GM20000 (cell line): ENCODE data around the gene TK1.

Source experiments
- DNase-seq: peaks from one replicate; pipeline ENCODE4 v3.0.0; 2012; ENCODE audit warnings: low spot score
- TF ChIP-seq, protein P1 (sequence below): IDR thresholded peaks from 2 replicates; pipeline ENCODE4 v1.5.1; 2012; ENCODE audit warnings: mild to moderate bottlenecking, control low read depth; ENCODE audit errors: extremely low read depth, missing control alignments

The TK1 gene

DNA sequence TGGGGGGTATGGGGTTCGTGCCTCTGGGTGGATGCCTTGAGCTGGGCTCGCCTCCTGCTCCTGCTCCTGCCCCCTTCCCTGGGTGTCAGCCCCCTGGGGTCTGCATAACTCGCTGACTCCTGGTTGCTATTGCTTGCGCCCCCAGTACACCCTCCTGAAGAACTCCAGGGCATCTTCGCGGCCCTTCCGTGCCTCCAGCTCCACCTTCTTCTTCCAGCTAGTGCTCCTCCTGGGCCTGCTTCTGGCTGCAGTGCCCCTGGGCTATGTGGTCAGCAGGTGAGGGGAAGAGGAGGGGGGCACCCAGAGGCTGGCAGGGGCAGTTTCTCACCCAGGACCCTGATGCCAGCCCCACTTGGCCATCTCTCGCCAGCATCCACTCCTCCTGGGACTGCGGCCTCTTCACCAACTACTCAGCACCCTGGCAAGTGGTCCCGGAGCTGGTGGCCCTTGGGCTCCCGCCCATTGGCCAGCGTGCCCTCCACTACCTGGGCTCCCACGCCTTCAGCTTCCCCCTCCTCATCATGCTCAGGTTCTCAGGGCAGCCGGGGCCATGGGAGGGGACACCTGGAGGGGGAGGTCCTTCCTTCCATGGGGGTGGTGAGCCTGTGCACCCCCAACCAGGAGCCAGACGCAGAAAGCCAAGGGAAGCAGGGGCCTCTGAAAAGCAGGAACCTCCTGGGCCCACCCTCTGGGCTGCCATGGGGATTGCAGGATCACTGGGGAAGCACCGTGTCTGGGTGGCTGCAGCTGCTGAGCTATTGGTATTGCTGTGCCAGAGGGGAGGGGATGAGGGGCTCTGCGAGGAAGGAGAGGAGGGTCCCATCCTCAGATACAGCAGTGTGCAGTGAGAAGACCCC is 48.4 kb downstream of the TK1 start:
- no peak for DNase-seq
- TF ChIP-seq, protein P1, sequence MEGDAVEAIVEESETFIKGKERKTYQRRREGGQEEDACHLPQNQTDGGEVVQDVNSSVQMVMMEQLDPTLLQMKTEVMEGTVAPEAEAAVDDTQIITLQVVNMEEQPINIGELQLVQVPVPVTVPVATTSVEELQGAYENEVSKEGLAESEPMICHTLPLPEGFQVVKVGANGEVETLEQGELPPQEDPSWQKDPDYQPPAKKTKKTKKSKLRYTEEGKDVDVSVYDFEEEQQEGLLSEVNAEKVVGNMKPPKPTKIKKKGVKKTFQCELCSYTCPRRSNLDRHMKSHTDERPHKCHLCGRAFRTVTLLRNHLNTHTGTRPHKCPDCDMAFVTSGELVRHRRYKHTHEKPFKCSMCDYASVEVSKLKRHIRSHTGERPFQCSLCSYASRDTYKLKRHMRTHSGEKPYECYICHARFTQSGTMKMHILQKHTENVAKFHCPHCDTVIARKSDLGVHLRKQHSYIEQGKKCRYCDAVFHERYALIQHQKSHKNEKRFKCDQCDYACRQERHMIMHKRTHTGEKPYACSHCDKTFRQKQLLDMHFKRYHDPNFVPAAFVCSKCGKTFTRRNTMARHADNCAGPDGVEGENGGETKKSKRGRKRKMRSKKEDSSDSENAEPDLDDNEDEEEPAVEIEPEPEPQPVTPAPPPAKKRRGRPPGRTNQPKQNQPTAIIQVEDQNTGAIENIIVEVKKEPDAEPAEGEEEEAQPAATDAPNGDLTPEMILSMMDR = no peak

GRCh38 chr17:78137392-78138203 is 49.3 kb downstream of the TK1 start:
- TF ChIP-seq, protein P1 = peak; percentile 47
- DNase-seq = peak; percentile 37

DNA sequence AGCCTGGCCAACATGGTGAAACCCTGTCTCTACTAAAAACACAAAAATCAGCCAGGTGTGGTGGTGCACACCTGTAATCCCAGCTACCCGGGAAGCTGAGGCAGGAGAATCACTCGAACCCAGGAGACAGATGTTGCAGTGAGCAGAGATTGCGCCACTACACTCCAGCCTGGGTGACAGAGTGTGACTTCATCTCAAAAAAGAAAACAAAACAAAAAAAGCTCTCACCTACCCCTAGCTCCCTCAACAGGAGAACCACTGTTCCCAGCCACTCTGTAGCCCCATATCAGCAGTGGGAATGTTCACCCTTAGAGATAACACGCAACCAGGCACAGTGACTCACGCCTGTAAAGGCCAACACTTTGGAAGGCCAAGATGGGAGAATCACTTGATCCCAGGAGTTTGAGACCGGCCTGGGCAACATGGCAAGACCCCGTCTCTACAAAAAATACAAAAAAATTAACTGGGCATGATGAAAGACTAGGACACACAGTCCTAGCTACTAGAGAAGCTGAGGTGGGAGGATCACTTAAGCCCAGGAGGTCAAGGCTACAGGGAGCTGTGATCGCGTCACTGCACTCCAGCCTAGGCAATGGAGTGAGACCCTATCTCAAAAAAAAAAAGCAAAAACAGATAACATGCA is 50.9 kb downstream of the TK1 start:
- DNase-seq = no peak
- TF ChIP-seq, protein P1 = no peak

DNA sequence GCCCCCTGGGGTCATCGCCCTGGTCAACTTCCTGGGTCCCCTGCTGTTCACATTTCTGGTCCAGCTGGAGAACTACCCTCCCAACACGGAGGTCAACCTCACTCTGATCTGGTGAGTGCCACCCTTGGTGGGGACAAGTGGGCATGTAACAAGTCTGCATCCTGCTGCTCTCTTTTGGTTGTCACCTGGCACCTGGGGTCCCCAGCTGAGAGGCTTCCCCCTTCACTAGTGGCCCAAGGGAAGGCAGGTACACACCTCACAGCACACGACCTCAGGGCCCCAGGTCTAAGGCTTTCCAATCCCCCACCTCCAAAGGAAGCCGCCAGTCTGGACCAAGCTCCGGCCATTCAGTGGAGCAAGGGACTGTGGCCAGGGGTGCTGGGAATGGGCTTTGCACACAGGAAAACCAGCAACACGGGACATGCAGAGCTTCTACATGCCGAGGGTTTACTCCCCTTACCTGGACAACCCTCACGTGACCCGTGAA is 51.9 kb downstream of the TK1 start:
- no peak for DNase-seq
- TF ChIP-seq, protein P1 = no peak

DNA sequence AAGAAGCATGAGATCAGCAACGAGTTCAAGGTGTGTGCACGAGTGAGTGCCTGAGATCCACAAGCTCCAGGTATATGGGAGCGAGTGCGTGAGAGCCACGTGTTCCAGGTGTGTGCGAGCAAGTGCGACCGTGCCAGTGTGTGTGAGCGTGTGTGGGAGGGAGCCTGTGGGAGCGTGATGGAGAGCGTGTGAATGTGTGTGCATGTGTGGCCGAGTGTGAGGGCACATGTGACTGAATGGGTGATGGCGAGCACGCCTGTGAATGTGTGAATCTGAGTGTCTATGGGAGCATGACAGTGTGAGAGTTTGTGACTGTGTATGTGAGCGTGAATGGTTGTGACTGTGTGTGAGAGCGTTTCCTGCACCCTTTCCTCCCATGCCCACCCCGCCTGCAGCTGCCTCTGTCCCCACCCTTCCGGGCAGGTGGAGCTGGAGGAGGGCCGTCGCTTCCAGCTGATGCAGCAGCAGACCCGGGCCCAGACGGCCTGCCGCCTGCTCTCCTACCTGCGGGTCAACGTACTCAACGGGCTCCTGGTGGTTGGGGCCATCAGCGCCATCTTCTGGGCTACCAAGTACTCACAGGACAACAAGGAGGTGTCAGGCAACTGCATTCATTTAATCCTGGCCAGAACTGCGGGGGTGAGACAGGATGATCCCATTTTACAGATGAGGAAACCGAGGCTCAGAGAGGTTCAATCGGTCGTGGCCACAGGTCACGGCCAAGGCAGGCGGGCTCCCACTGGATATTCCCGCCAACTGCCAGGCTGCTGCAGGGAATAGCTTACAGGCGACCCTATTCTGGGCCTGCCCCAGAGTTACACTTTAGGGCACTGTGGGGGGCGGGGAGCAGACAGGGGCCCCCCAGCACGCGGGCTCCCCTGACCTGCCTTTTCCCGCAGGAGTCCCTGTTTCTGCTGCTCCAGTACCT is 52.6 kb downstream of the TK1 start:
- peak; percentile 74 for DNase-seq
- TF ChIP-seq, protein P1 = peak; percentile 70

DNA sequence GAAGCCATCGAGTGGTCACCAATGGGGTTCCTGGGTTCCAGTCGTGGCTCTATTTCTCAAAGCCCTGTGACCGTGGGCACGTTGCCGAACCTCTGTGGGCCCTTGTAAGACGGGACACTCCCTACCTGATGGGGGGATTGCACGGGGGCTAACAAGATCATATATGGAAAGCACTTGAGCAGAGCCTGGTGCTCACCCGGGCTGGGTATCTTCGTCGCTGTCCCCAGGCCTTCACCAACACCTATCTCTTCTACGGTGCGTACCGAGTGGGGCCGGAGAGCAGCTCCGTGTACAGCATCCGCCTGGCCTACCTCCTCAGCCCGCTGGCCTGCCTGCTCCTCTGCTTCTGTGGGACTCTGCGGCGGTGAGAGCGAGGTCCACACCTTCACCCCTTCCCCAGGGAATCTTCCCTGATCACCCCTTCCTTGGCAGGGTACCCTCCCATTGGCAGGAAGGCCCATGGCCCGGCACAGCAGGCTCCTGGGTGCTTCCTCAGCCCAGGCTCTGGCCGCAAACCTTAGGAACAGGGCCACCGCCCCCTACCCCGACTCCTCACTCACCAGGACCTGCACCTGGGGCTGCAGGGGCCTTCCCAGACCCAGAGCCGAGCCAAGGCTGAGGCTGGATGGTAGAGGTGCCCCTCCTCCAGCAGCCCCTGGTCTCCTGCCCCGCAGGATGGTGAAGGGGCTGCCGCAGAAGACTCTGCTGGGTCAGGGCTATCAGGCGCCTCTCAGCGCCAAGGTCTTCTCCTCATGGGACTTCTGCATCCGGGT is 53.5 kb downstream of the TK1 start:
- TF ChIP-seq, protein P1 = no peak
- DNase-seq = no peak
